Vagina (tissue), 2 donors: ENCODE data around the gene CFAP74.

ENCODE experiments used
- POLR2A ChIP-seq, 2 donors: fragments of 450-650 bp; IDR thresholded peaks; one replicate each; pipeline ENCODE4 v1.6.1; 2017; ENCODE audit warnings: antibody characterized with exemption in 2 of 2, mild to moderate bottlenecking in 2 of 2, moderate library complexity in 2 of 2
- TF ChIP-seq, protein P1 (sequence below), 3 experiments: fragments of 450-650 bp in 2 of 3; fragments of 200-600 bp in 1 of 3; sonication (generic) in 1 of 3; IDR thresholded peaks; one replicate each; pipeline ENCODE4 v1.5.1; 2017 to 2019; ENCODE audit warnings: antibody characterized with exemption in 3 of 3, mild to moderate bottlenecking in 2 of 3, moderate library complexity in 2 of 3

DNA sequence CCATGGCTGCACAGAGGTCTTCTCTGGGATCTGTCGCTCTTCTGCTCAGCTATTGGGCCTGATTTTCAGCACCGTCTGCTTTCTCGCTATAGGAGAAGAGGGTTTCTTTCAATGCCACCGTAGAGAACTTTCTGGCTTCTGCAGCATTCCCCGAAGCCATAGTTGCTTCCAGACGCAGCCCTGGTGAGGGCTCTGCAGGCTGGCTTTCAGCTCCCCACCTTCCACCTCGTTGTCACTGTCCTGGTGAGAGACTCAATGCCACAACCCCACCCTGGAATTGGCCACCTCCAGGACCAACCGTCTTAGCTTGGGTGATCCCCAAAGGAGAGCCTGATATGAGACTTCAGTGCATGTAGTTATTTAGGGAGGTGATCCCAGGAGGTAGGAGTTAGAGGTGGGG is 34.6 kb upstream of the CFAP74 start:
- no peak for TF ChIP-seq POLR2A (IDR thresholded peaks at IDR 0.05)
- TF ChIP-seq, protein P1, sequence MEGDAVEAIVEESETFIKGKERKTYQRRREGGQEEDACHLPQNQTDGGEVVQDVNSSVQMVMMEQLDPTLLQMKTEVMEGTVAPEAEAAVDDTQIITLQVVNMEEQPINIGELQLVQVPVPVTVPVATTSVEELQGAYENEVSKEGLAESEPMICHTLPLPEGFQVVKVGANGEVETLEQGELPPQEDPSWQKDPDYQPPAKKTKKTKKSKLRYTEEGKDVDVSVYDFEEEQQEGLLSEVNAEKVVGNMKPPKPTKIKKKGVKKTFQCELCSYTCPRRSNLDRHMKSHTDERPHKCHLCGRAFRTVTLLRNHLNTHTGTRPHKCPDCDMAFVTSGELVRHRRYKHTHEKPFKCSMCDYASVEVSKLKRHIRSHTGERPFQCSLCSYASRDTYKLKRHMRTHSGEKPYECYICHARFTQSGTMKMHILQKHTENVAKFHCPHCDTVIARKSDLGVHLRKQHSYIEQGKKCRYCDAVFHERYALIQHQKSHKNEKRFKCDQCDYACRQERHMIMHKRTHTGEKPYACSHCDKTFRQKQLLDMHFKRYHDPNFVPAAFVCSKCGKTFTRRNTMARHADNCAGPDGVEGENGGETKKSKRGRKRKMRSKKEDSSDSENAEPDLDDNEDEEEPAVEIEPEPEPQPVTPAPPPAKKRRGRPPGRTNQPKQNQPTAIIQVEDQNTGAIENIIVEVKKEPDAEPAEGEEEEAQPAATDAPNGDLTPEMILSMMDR (IDR thresholded peaks at IDR 0.05), result no peak
